ENCODE data around the gene SEC14L2. TPM values are rescaled to one million over a fixed set of nuclear protein-coding genes. Genes with fewer than 3 reads are reported as not detected.

The SEC14L2 gene
- total and polyA plus RNA-seq, 2 of the 8 experiments (the other 6 are each of a cell fraction or from before 2014, with no cell fraction given) = 2.8 to 3.2 TPM

DNA sequence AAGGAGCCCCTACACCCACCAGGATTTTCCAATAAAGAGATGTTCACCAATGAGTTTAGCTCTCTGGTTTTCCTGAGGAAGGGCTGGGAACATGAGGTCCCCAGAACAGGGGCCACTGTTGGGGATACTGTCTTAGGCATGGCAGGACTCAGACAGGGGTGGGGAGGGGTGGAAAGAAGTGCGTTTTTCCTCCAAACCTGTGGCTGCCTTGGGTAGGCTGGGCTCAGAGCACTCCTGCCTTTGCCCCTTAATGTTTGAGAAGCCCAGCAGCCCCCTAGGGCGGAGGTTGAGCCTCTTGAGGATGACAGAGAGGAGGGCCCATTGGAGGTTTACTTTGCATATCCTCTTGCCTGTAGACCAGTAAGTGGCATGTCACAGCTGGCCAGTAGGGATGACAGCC, 39.4 kb downstream of the SEC14L2 start:
- Histone ChIP-seq H2BK20ac (ENCODE audit: low read length) (no peak overlapping the region), H2BK15ac (ENCODE audit: low read length) (no peak overlapping the region), H3K79me2 (ENCODE audit: control insufficient read depth in 1 of 2, insufficient read depth in 2 of 2, low read length in 2 of 2) (no peaks in the 10 kb centered on the region), H3K4me2 (ENCODE audit: insufficient read depth in 1 of 2, low read depth in 2 of 2, low read length in 2 of 2) (no peak overlapping the region), H3K9me3 (ENCODE audit: insufficient read depth in 2 of 2, low read depth in 1 of 2, low read length in 1 of 2) (peaks cover 0 to 6% of the 10 kb centered on the region in 2 experiments; a peak in 1 of 4 replicates), H3K4ac (replicated peaks; ENCODE audit: insufficient read length, low read depth, low read length) (no peak overlapping the region), H4K20me1 (replicated peaks in 1 of 2; ENCODE audit: control insufficient read depth in 1 of 2, insufficient read depth in 2 of 2, low read length in 2 of 2) (no peaks in the 10 kb centered on the region), H3K27me3 (replicated peaks in 1 of 4; ENCODE audit: control insufficient read depth in 3 of 4, extremely low read depth in 1 of 4, insufficient read depth in 3 of 4, low read length in 3 of 4) (no peaks in the 10 kb centered on the region), H3K4me1 (replicated peaks in 1 of 4; ENCODE audit: control insufficient read depth in 3 of 4, insufficient read depth in 4 of 4, low read length in 3 of 4) (peaks cover 0 to 3% (median 0%) of the 10 kb centered on the region in 4 experiments; a peak in 1 of 7 replicates), H3K4me3 (ENCODE audit: extremely low read depth in 1 of 4, insufficient read depth in 2 of 4, low read depth in 3 of 4, low read length in 4 of 4) (no peak overlapping the region), H3K9ac (replicated peaks in 1 of 4; ENCODE audit: extremely low read depth in 1 of 4, low read depth in 3 of 4, low read length in 3 of 4) (no peak overlapping the region), H3K56ac (replicated peaks; ENCODE audit: insufficient read length, low read depth, low read length) (no peak overlapping the region), H3K18ac (ENCODE audit: extremely low read depth, low read length) (no peak overlapping the region), H4K91ac (replicated peaks; ENCODE audit: insufficient read length, low read length) (no peak overlapping the region), H3K23ac (ENCODE audit: insufficient read length) (no peak overlapping the region), H3K27ac (ENCODE audit: low read depth, low read length) (no peak overlapping the region), H2AFZ (ENCODE audit: low read length) (0 out of 2 replicates have a peak overlapping the region, but pooled peaks have one; percentile 39), H4K8ac (ENCODE audit: extremely low read depth, insufficient read depth, low read length) (no peak overlapping the region), H3K23me2 (ENCODE audit: low read depth, low read length) (no peaks in the 10 kb centered on the region), H2BK5ac (ENCODE audit: low read depth, low read length) (no peak overlapping the region), H2AK5ac (ENCODE audit: low read depth, low read length) (peak overlapping the region; percentile 65; the same call in 1 of the 2 replicates), H3K36me3 (ENCODE audit: control insufficient read depth in 2 of 4, insufficient read depth in 4 of 4, low read length in 3 of 4) (no peaks in the 10 kb centered on the region), H3K79me1 (ENCODE audit: low read depth, low read length) (no peaks in the 10 kb centered on the region), H2BK120ac (replicated peaks; ENCODE audit: low read depth, low read length) (no peak overlapping the region), H3K14ac (ENCODE audit: insufficient read length) (no peak overlapping the region), H4K5ac (ENCODE audit: insufficient read length, low read depth, low read length) (no peak overlapping the region), H2BK12ac (ENCODE audit: low read depth, low read length) (no peak overlapping the region)
- ChIA-PET CTCF (ENCODE audit: partially characterized antibody) (interaction anchor here (1.0 to 2.1 kb wide), 7 partner anchors 8 to 92 kb away, joined by 3 to 21 read pairs (median 4); partner anchors contain the start of gene MTFP1), POLR2A (ENCODE audit: partially characterized antibody) (interaction anchor here (1.1 kb wide), 1 partner anchor 9 kb away, joined by 4 read pairs; no protein-coding TSS in a partner anchor)
- WGBS, 2 experiments (ENCODE audit: extremely low coverage in 1 of 2, insufficient coverage in 1 of 2, insufficient read length in 1 of 2, insufficient replicate concordance in 2 of 2, low coverage in 1 of 2, low lambda C conversion rate in 2 of 2, missing lambda C conversion rate in 1 of 2) = 97% methylated on average over 2 of the region's 2 CpGs; no CpG with 5 or more reads in 1 of the 2 experiments
- DNase-seq (ENCODE audit: low read depth in 1 of 2, low spot score in 2 of 2) = no peak
- no peak for FAIRE-seq
- TF ChIP-seq FOSL1 (IDR thresholded peaks at IDR 0.05; ENCODE audit: insufficient read depth, low read depth, low read length) = no peak
- no peak for TF ChIP-seq SP4 (IDR thresholded peaks at IDR 0.05; ENCODE audit: low read length)
- no peak for TF ChIP-seq RAD21 (IDR thresholded peaks at IDR 0.05 in 1 of 2, conservative IDR thresholded peaks at IDR 0.05 in 1 of 2; ENCODE audit: low read depth in 2 of 2, low read length in 2 of 2)
- no peak for TF ChIP-seq BACH1 (IDR thresholded peaks at IDR 0.05; ENCODE audit: low read length)
- no peak for TF ChIP-seq SIRT6 (IDR thresholded peaks at IDR 0.05; ENCODE audit: low read length)
- TF ChIP-seq RFX5 (IDR thresholded peaks at IDR 0.05; ENCODE audit: borderline replicate concordance, low read depth, low read length) = no peak
- no peak for TF ChIP-seq GABPA (IDR thresholded peaks at IDR 0.05; ENCODE audit: borderline replicate concordance, insufficient read depth, low read length)
- no peak for TF ChIP-seq SP2 (IDR thresholded peaks at IDR 0.05; ENCODE audit: low read length)
- no peak for TF ChIP-seq CREB1 (IDR thresholded peaks at IDR 0.05)
- no peak for TF ChIP-seq JUN (IDR thresholded peaks at IDR 0.05; ENCODE audit: low read depth, low read length)
- TF ChIP-seq, protein P1, sequence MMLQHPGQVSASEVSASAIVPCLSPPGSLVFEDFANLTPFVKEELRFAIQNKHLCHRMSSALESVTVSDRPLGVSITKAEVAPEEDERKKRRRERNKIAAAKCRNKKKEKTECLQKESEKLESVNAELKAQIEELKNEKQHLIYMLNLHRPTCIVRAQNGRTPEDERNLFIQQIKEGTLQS (IDR thresholded peaks at IDR 0.05; ENCODE audit: insufficient read depth, low read depth, low read length) = no peak
- TF ChIP-seq GTF2F1 (IDR thresholded peaks at IDR 0.05; ENCODE audit: borderline replicate concordance, low read depth, low read length) = no peak
- TF ChIP-seq KDM1A (IDR thresholded peaks at IDR 0.05; ENCODE audit: borderline replicate concordance, low read length) = no peak
- no peak for TF ChIP-seq TAF7 (optimal IDR thresholded peaks at IDR 0.05; ENCODE audit: borderline replicate concordance, low read depth, low read length)
